DOHH2 (cell line): ENCODE data around the gene PLSCR3.

Experiments used
- EZH2phosphoT487 ChIP-seq: fragments of 200-600 bp; sonication (generic); IDR thresholded peaks from 2 replicates; pipeline ENCODE4 v1.6.1; 2017; ENCODE audit warnings: borderline replicate concordance, mild to moderate bottlenecking, antibody characterized with exemption, low read length, moderate library complexity, mixed read lengths
- TF ChIP-seq, protein P1 (sequence below): fragments of 200-600 bp; sonication (generic); IDR thresholded peaks from one replicate; pipeline ENCODE4 v1.5.1; 2014; ENCODE audit warnings: antibody characterized with exemption, mild to moderate bottlenecking, low read depth, low read length; ENCODE audit not compliant: poor library complexity, severe bottlenecking

DNA sequence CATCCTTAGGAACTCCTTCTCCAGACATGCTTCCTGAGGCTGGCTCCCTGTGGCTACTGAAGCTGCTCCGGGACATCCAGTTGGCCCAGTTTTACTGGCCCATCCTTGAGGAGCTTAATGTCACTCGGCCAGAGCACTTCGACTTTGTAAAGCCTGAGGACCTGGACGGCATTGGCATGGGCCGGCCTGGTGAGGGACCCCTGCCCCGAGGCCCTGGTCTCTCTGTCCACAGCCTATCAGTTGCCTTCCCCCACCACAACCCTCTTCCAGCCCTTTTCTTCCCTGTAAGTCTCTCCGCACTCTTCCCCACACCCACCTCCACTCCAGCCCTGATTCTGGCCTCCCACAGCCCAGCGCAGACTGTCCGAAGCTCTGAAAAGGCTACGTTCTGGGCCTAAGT is 11.4 kb downstream of the PLSCR3 start:
- TF ChIP-seq, protein P1, sequence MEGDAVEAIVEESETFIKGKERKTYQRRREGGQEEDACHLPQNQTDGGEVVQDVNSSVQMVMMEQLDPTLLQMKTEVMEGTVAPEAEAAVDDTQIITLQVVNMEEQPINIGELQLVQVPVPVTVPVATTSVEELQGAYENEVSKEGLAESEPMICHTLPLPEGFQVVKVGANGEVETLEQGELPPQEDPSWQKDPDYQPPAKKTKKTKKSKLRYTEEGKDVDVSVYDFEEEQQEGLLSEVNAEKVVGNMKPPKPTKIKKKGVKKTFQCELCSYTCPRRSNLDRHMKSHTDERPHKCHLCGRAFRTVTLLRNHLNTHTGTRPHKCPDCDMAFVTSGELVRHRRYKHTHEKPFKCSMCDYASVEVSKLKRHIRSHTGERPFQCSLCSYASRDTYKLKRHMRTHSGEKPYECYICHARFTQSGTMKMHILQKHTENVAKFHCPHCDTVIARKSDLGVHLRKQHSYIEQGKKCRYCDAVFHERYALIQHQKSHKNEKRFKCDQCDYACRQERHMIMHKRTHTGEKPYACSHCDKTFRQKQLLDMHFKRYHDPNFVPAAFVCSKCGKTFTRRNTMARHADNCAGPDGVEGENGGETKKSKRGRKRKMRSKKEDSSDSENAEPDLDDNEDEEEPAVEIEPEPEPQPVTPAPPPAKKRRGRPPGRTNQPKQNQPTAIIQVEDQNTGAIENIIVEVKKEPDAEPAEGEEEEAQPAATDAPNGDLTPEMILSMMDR: no peak
- TF ChIP-seq EZH2phosphoT487: no peak
